ENCODE data around the gene S100A9.
A peak's percentile ranks its signal among the peaks of the same experiment; 100 is the strongest.
"Not testable (repeated sequence)": the region's sequence is repeated elsewhere in the genome, so short reads cannot be mapped to it uniquely, and the experiment has no call there.

The S100A9 gene

GRCh38 chr1:153357853-153358690 lies at the start of gene S100A9:
S100A9 (plus strand) TSS chr1:153357854; CDS start chr1:153358284, 430 bp downstream.
- no peak for DNase-seq

- no peak for DNase-seq
Measured at GRCh38 chr1:153308540-153308939, 49.1 kb upstream of the S100A9 start.

GRCh38 chr1:153309441-153309840 lies 48.2 kb upstream of the S100A9 start:
- DNase-seq = no peak

- DNase-seq = no peak
Measured at GRCh38 chr1:153310526-153310925, 47.1 kb upstream of the S100A9 start.

- DNase-seq = peak; percentile 72
Measured at GRCh38 chr1:153312570-153313186, 45.0 kb upstream of the S100A9 start, which contains the start of gene PGLYRP3. PGLYRP3 (minus strand) TSS chr1:153312952; CDS start chr1:153310665, 2,287 bp downstream.

GRCh38 chr1:153313288-153313687 lies 44.4 kb upstream of the S100A9 start:
- no peak for DNase-seq

GRCh38 chr1:153314388-153314787 lies 43.3 kb upstream of the S100A9 start:
- not testable (repeated sequence) for DNase-seq

- DNase-seq = peak; percentile 47
Measured at GRCh38 chr1:153316013-153316412, 41.6 kb upstream of the S100A9 start.

GRCh38 chr1:153318145-153318544 lies 39.5 kb upstream of the S100A9 start:
- DNase-seq = not testable (repeated sequence)

- DNase-seq = no peak
Measured at GRCh38 chr1:153322568-153322967, 35.1 kb upstream of the S100A9 start.

GRCh38 chr1:153324912-153325311 lies 32.7 kb upstream of the S100A9 start:
- no peak for DNase-seq

- DNase-seq = peak; percentile 76
Measured at GRCh38 chr1:153333902-153334301, 23.8 kb upstream of the S100A9 start.

GRCh38 chr1:153336650-153337049 lies 21.0 kb upstream of the S100A9 start:
- DNase-seq = no peak

- no peak for DNase-seq
Measured at GRCh38 chr1:153337980-153338853, 19.4 kb upstream of the S100A9 start.

- DNase-seq = no peak
Measured at GRCh38 chr1:153339802-153340201, 17.9 kb upstream of the S100A9 start.

GRCh38 chr1:153340356-153340755 lies 17.3 kb upstream of the S100A9 start:
- DNase-seq = no peak

GRCh38 chr1:153341431-153341934 lies 16.2 kb upstream of the S100A9 start:
- DNase-seq = no peak

- peak; percentile 84 for DNase-seq
Measured at GRCh38 chr1:153342178-153342577, 15.5 kb upstream of the S100A9 start.

- peak; percentile 94 for DNase-seq
Measured at GRCh38 chr1:153343040-153343681, 14.5 kb upstream of the S100A9 start.

GRCh38 chr1:153343811-153344717 lies 13.6 kb upstream of the S100A9 start:
- peak; percentile 99 for DNase-seq

GRCh38 chr1:153344718-153345025 lies 13.0 kb upstream of the S100A9 start:
- peak; percentile 91 for DNase-seq

Measured in OCI-M1 (cell line).